ENCODE results near the gene ZYX. TPM values are rescaled to one million over a fixed set of nuclear protein-coding genes. Genes with fewer than 3 reads are reported as not detected.

Gene ZYX, protein sequence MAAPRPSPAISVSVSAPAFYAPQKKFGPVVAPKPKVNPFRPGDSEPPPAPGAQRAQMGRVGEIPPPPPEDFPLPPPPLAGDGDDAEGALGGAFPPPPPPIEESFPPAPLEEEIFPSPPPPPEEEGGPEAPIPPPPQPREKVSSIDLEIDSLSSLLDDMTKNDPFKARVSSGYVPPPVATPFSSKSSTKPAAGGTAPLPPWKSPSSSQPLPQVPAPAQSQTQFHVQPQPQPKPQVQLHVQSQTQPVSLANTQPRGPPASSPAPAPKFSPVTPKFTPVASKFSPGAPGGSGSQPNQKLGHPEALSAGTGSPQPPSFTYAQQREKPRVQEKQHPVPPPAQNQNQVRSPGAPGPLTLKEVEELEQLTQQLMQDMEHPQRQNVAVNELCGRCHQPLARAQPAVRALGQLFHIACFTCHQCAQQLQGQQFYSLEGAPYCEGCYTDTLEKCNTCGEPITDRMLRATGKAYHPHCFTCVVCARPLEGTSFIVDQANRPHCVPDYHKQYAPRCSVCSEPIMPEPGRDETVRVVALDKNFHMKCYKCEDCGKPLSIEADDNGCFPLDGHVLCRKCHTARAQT
- 100 to 1,000 TPM; 105 to 328 (median 157) TPM for polyA plus RNA-seq (ENCODE audit: insufficient read depth in 1 of 5, insufficient read length in 5 of 5, low replicate concordance in 1 of 5)
- long read RNA-seq, donor 1, transcript ZYX-201 (10 exons, 2,493 nt) = major isoform, 7 of 178 reads
- long read RNA-seq, donor 1, partial matches to known transcripts = 162 of 178 reads
- long read RNA-seq, donor 1, other reads (novel, unspliced or antisense) = 7 of 178 reads
- long read RNA-seq, donor 2, transcript ZYX-201 (10 exons, 2,493 nt) = major isoform, 10 of 70 reads
- long read RNA-seq, donor 2, partial matches to known transcripts = 42 of 70 reads
- long read RNA-seq, donor 2, other reads (novel, unspliced or antisense) = 13 of 70 reads
- long read RNA-seq, donor 3, transcript ZYX-201 (10 exons, 2,493 nt) = major isoform, 5 of 144 reads
- long read RNA-seq, donor 3, partial matches to known transcripts = 106 of 144 reads
- long read RNA-seq, donor 3, other reads (novel, unspliced or antisense) = 33 of 144 reads
- long read RNA-seq, donor 4, transcript ZYX-201 (10 exons, 2,493 nt) = major isoform, 6 of 125 reads
- long read RNA-seq, donor 4, partial matches to known transcripts = 83 of 125 reads
- long read RNA-seq, donor 4, other reads (novel, unspliced or antisense) = 33 of 125 reads
- long read RNA-seq, donor 5, transcript ZYX-201 (10 exons, 2,493 nt) = major isoform, 12 of 178 reads
- long read RNA-seq, donor 5, partial matches to known transcripts = 112 of 178 reads
- long read RNA-seq, donor 5, other reads (novel, unspliced or antisense) = 53 of 178 reads
- long read RNA-seq, donor 6, transcript ZYX-201 (10 exons, 2,493 nt) = major isoform, 15 of 145 reads
- long read RNA-seq, donor 6, partial matches to known transcripts = 104 of 145 reads
- long read RNA-seq, donor 6, other reads (novel, unspliced or antisense) = 25 of 145 reads
- long read RNA-seq, donor 7, transcript ZYX-201 (10 exons, 2,493 nt) = major isoform, 21 of 147 reads
- long read RNA-seq, donor 7, partial matches to known transcripts = 89 of 147 reads
- long read RNA-seq, donor 7, other reads (novel, unspliced or antisense) = 35 of 147 reads
- long read RNA-seq, donor 8, partial matches to known transcripts = 16 of 26 reads
- long read RNA-seq, donor 8, other reads (novel, unspliced or antisense) = 8 of 26 reads

DNA sequence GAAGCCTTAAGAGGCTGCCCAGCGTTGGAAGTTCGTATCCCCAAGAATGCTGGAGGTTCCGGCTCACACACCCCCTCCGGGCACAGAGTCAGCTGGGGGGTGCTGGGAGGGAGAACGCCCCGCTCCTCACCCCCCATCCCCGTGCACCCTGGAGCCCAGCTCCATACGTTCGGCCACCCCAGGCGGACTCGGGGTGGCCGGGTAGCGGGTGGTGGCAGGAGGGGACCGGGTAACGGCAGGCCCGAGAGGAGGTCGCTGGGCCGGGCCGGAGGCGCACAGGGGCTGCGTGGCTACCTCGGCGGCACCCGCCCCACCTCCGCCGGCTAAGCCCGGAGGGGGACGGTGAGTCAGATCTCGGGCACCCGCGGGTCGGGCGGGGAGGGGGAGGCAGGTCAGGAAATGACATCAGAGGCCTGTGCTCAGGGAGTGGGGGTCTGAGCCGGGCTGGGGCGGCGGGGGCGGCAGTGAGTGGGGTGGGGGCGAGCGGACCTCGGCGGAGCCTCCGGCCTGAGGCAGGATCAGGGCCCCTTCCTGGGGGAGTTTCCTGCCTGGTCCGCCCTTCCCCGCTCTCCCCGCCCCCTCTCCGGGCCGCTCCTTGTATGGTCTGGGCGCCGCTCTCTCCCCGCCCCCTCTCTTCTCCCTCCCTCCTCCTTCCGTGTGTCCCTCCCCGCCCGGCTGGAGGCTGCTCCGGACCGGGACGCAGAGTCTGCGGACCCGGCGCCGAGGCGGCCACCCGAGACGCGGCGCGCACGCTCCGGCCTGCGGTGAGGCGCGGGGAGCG, at the start of gene ZYX:
Gene ZYX, plus strand, starts transcription at position 700 of the 781 bp plus-strand sequence. CDS start 227 bp downstream, outside the sequence.
- peak; percentile 94 for DNase-seq

DNA sequence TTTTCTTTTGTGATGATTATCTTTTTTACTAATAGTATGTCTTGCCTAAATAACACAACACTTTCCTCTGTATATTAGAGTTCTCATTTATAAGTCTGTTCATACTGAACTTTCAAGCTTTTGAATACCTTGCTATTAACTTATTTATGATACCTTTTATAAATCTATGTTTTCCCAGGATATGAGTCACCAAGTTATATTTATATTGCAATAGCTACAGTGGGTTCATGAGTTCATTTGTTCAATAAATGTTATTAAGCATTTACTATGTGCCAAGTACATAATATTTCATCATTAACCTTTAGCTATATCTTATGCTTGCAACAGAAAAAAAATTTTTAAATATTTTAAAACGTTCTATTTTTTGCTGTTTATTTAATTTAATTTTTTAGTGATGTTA, 46.9 kb upstream of the ZYX start:
- DNase-seq = no peak

GRCh38 chr7:143337216-143337615, 43.9 kb upstream of the ZYX start:
- DNase-seq = no peak

DNA sequence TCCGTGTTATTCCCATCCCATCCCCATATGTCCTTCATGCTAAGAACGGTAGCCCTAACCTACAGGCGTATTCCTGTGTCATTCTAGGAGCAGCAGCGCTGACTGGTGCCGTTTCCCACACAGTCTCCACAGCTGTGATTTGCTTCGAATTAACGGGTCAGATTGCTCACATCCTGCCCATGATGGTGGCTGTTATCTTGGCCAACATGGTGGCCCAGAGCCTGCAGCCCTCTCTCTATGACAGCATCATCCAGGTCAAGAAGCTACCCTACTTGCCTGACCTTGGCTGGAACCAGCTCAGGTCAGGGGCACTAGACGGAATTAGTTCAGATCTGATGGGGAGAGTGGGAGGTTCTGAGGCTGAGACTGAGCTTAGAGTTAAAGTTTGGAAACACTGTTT, 39.3 kb upstream of the ZYX start:
- no peak for DNase-seq

- DNase-seq = no peak
Observed at GRCh38 chr7:143343596-143343995, 37.5 kb upstream of the ZYX start.

DNA sequence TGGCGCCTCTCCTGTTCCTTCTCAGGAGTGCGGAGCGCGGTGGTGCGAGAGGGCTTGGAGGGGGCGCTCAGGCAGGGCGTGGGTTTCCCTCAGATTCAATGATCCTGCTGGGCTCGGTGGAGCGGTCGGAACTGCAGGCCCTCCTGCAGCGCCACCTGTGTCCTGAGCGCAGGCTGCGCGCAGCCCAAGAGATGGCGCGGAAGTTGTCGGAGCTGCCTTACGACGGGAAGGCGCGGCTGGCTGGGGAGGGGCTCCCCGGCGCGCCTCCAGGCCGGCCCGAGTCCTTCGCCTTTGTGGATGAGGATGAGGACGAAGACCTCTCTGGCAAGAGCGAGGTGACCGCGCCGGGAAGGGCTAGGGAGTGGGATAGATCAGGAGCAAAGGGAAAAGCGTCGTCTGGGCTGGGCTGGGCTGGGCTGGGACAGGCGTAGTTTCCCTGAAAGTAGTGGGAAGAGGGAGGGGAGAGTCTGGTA, 35.7 kb upstream of the ZYX start:
- no peak for DNase-seq

- no peak for DNase-seq
Observed at GRCh38 chr7:143346018-143346417, 35.1 kb upstream of the ZYX start.

GRCh38 chr7:143347950-143348349, 33.2 kb upstream of the ZYX start:
- no peak for DNase-seq

DNA sequence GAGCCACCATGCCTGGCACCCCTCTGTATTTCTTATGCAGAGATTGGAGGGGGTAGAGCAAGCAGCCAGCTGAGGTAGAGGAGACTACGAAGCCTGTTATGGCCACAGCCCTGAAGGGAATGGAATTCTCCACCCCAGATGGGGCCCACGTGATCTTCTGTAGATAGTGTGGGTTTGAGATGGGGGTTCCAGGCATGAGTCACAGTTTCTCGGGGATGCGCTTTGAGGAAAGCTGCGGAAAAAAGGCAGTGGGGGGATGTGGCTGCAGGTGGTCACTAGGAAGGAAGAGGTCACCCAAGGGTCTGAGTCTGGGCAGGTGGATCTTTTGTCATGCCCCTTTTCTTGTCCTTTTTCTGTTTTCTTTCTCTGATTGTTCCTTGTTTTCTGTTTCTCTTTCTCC, 30.1 kb upstream of the ZYX start:
- no peak for DNase-seq

GRCh38 chr7:143351574-143351973, 29.6 kb upstream of the ZYX start:
- DNase-seq = no peak

DNA sequence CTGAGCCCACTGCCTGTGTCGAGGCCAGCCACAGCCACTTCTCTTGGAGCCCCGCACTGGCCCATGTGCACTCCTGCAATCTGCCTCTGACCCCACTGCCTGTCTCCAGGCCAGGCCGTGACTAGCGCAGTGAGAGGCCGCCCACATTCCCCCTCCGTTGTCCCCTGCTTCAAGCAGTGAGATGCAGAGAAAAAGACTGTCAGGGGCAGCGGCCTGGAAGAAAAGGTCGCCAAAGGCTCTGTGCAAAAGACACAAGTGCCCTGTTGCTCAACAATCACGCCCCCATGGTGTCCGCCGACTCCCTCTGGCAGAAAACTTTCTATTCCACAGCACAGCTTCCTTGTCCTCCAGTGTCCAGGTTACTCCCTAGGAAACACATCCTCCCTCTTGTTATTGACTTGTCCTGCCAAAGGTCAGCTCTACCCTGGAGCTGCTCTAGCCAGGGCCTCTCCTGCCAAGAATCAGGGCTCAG, 28.6 kb upstream of the ZYX start:
- DNase-seq = no peak

DNA sequence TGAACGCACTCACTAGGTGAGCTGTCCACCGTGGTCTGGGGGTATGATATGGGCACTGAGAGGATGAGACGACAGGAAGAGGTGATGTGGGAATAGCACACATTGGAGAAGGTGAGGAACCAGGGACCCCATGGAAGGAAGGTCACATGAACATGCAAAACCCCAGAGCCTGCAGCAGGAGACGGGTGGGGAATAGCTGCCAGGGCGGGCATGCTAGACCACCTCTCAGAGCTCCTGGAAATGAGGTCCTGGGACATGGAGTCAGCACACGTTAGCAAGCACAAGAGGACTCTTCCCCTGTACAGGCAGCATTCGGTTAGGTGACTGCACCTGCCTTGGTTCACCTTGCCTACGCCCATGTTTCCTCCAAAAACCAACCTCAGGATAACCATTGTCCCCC, 26.8 kb upstream of the ZYX start:
- no peak for DNase-seq

GRCh38 chr7:143354965-143355364, 26.2 kb upstream of the ZYX start:
- DNase-seq = no peak

GRCh38 chr7:143355450-143356385, 25.4 kb upstream of the ZYX start:
- DNase-seq = no peak

GRCh38 chr7:143356414-143357050, 24.6 kb upstream of the ZYX start:
- DNase-seq = no peak

DNA sequence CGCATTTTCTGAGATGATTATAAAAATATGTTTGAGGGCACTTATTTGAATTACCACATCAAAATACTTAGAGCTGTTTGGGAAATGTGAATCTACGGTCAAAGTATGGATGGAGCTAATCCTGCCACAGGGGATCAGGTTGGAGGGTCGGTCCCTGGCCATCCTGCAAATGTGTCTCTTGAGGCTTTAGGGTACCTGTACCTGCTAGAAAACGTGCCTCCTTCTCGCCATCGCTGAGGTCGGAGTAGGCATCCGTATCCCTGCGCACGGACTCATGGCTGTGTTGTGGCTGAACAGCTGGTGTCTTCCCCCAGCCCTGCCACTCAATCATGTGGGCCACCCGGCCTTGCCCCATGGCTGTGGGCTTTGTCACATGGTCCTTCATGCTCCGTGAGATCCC, 22.5 kb upstream of the ZYX start:
- no peak for DNase-seq

DNA sequence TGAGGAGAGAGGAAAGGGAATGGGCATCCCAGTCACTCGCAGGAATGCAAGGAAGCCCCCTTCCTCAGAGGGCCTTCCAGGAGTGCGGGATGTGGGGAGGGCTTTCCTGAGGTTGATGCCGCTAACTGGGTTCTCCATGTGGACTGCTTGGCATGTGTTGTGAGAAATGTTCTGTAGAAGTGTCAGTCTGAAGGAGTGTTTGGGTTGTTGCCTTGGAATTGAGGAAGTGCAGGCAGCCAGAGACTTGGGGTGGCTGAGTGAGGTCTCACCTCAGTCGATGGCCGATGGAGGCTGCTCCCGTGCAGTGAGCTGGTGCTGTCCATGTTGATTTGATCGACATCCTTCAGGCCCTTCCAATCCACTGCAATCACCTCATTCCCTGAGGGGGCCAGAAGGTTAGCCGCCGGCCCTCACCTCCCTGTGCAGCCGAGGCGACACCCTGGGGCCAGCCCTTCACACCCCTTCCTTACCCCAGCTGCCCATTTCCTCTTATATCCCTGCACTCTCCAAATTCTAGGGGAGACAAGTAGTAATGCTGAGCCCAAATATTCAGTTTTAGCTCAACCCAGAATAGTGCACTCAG, 21.3 kb upstream of the ZYX start:
- DNase-seq = no peak
